H9 (cell line): ENCODE measurements around the gene NPAS2. TPM values are rescaled to one million over a fixed set of nuclear protein-coding genes. Genes with fewer than 3 reads are reported as not detected.

Source experiments
- DNase-seq: peaks from one replicate; pipeline ENCODE4 v3.0.0-alpha.2; 2017
- H2AFZ ChIP-seq: one replicate; pipeline ENCODE4 v1.6.1; 2013; ENCODE audit warnings: mild to moderate bottlenecking, low read length, control low read depth, moderate library complexity
- H2AK5ac ChIP-seq: 2 replicates; pipeline ENCODE4 v1.6.1; 2013; ENCODE audit warnings: low read length, control low read depth, mixed read lengths; ENCODE audit not compliant: insufficient read length
- H2BK120ac ChIP-seq: one replicate; pipeline ENCODE4 v1.6.1; 2013; ENCODE audit warnings: low read depth, mild to moderate bottlenecking, low read length, control low read depth, inconsistent platforms; ENCODE audit not compliant: poor library complexity, severe bottlenecking
- H2BK12ac ChIP-seq: 2 replicates; pipeline ENCODE4 v1.6.1; 2013; ENCODE audit warnings: low read length, control low read depth, mixed read lengths, low read depth; ENCODE audit not compliant: insufficient read length
- H2BK15ac ChIP-seq: 2 replicates; pipeline ENCODE4 v1.6.1; 2013; ENCODE audit warnings: low read depth, low read length, control low read depth
- H2BK20ac ChIP-seq: one replicate; pipeline ENCODE4 v1.6.1; 2013; ENCODE audit warnings: low read depth, mild to moderate bottlenecking, low read length, control low read depth, inconsistent platforms; ENCODE audit not compliant: poor library complexity, severe bottlenecking
- H2BK5ac ChIP-seq: 2 replicates; pipeline ENCODE4 v1.6.1; 2013; ENCODE audit warnings: low read length, control low read depth, mixed read lengths; ENCODE audit not compliant: insufficient read length
- H3K14ac ChIP-seq: 2 replicates; pipeline ENCODE4 v1.6.1; 2013; ENCODE audit warnings: low read length, control low read depth; ENCODE audit not compliant: insufficient read depth
- H3K18ac ChIP-seq: 2 replicates; pipeline ENCODE4 v1.6.1; 2013; ENCODE audit warnings: low read depth, mild to moderate bottlenecking, mixed read lengths, low read length, control low read depth; ENCODE audit not compliant: insufficient read length
- H3K23ac ChIP-seq: 2 replicates; pipeline ENCODE4 v1.6.1; 2013; ENCODE audit warnings: low read length, control low read depth, mixed read lengths, low read depth; ENCODE audit not compliant: insufficient read length
- H3K23me2 ChIP-seq: 2 replicates; pipeline ENCODE4 v1.6.1; 2013; ENCODE audit warnings: low read depth, mild to moderate bottlenecking, mixed read lengths, low read length, control low read depth; ENCODE audit not compliant: insufficient read length, poor library complexity, severe bottlenecking
- H3K27ac ChIP-seq: 2 replicates; pipeline ENCODE4 v1.5.1; 2013; ENCODE audit warnings: low read length, control low read depth, mixed read lengths, low read depth; ENCODE audit not compliant: insufficient read length
- H3K27me3 ChIP-seq: 2 replicates; pipeline ENCODE4 v1.6.1; 2013; ENCODE audit warnings: low read length, control low read depth, inconsistent platforms; ENCODE audit not compliant: insufficient read depth
- H3K4ac ChIP-seq: 2 replicates; pipeline ENCODE4 v1.6.1; 2013; ENCODE audit warnings: low read depth, mild to moderate bottlenecking, control low read depth, inconsistent platforms, low read length, moderate library complexity
- H3K4me1 ChIP-seq: 2 replicates; pipeline ENCODE4 v1.6.1; 2013; ENCODE audit warnings: low read length, control low read depth, inconsistent platforms; ENCODE audit not compliant: insufficient read depth
- H3K4me2 ChIP-seq: 2 replicates; pipeline ENCODE4 v1.6.1; 2013; ENCODE audit warnings: low read length, control low read depth, mixed read lengths; ENCODE audit not compliant: insufficient read length, insufficient read depth
- H3K56ac ChIP-seq: 2 replicates; pipeline ENCODE4 v1.6.1; 2013; ENCODE audit warnings: low read depth, mild to moderate bottlenecking, mixed read lengths, low read length, control low read depth; ENCODE audit not compliant: insufficient read length
- H3K79me1 ChIP-seq: 2 replicates; pipeline ENCODE4 v1.6.1; 2013; ENCODE audit warnings: low read depth, mild to moderate bottlenecking, moderate library complexity, low read length, control low read depth, inconsistent platforms; ENCODE audit not compliant: insufficient read depth, poor library complexity, severe bottlenecking
- H3K79me2 ChIP-seq: 2 replicates; pipeline ENCODE4 v1.6.1; 2013; ENCODE audit warnings: low read length, control low read depth, inconsistent platforms; ENCODE audit not compliant: insufficient read depth
- H3K9ac ChIP-seq: 2 replicates; pipeline ENCODE4 v1.6.1; 2013; ENCODE audit warnings: low read length, control low read depth, mixed read lengths; ENCODE audit not compliant: insufficient read length; ENCODE audit errors: extremely low read depth
- H3K9me3 ChIP-seq: one replicate; pipeline ENCODE4 v1.6.1; 2013; ENCODE audit warnings: low read depth, low read length, inconsistent platforms; ENCODE audit not compliant: control insufficient read depth
- H3T11ph ChIP-seq: one replicate; pipeline ENCODE4 v1.6.1; 2013; ENCODE audit warnings: mild to moderate bottlenecking, low read length, control low read depth, inconsistent platforms
- H4K20me1 ChIP-seq: one replicate; pipeline ENCODE4 v1.6.1; 2013; ENCODE audit not compliant: control insufficient read depth, insufficient read length, insufficient read depth
- H4K5ac ChIP-seq: 2 replicates; pipeline ENCODE4 v1.6.1; 2013; ENCODE audit warnings: low read depth, mild to moderate bottlenecking, mixed read lengths, low read length, control low read depth; ENCODE audit not compliant: insufficient read length
- H4K8ac ChIP-seq: replicated peaks from 2 replicates; pipeline ENCODE4 v1.6.1; 2013; ENCODE audit warnings: low read length, control low read depth, mixed read lengths, low read depth; ENCODE audit not compliant: insufficient read length
- H4K91ac ChIP-seq: 2 replicates; pipeline ENCODE4 v1.6.1; 2013; ENCODE audit warnings: low read depth, mild to moderate bottlenecking, moderate library complexity, mixed read lengths, low read length, control low read depth; ENCODE audit not compliant: insufficient read length
- H3K27ac Mint-ChIP-seq, 3 experiments: 2 replicates in 2 of 3; 3 replicates in 1 of 3; pipeline ENCODE4 v1.8.0; 2020 to 2021; ENCODE audit warnings: mixed read lengths in 3 of 3, mild to moderate bottlenecking in 1 of 3, moderate library complexity in 1 of 3
- H3K27me3 Mint-ChIP-seq: 2 replicates; pipeline ENCODE4 v1.8.0; 2021; ENCODE audit warnings: low read depth, mild to moderate bottlenecking, moderate library complexity, mixed read lengths
- H3K36me3 Mint-ChIP-seq, 3 experiments: 2 replicates in 2 of 3; 3 replicates in 1 of 3; pipeline ENCODE4 v1.8.0; 2020 to 2021; ENCODE audit warnings: low read depth in 3 of 3, mixed read lengths in 3 of 3; ENCODE audit not compliant: insufficient read depth in 1 of 3
- H3K4me1 Mint-ChIP-seq, 2 experiments: 2 replicates each; pipeline ENCODE4 v1.8.0; 2020; ENCODE audit warnings: mixed read lengths in 2 of 2
- H3K4me3 Mint-ChIP-seq, 2 experiments: 2 replicates in 1 of 2; 3 replicates in 1 of 2; pipeline ENCODE4 v1.8.0; 2020 to 2021; ENCODE audit warnings: mild to moderate bottlenecking in 2 of 2, mixed read lengths in 2 of 2, moderate library complexity in 1 of 2
- H3K9me3 Mint-ChIP-seq, 2 experiments: 2 replicates in 1 of 2; 3 replicates in 1 of 2; pipeline ENCODE4 v1.8.0; 2020; ENCODE audit warnings: mild to moderate bottlenecking in 2 of 2, mixed read lengths in 2 of 2, moderate library complexity in 1 of 2
- CTCF ChIP-seq: fragments of 200-600 bp; sonication (generic); conservative IDR thresholded peaks from 3 replicates; pipeline ENCODE4 v1.8.0; 2021; ENCODE audit warnings: antibody characterized with exemption, mild to moderate bottlenecking
- WGBS: extraction: QIAGEN DNeasy Blood & Tissue Kit; methylation state at CpG from one replicate; pipeline ENCODE4 v1.1.7; 2013; ENCODE audit warnings: missing lambda C conversion rate, low lambda C conversion rate, mixed read lengths; ENCODE audit not compliant: insufficient read length; ENCODE audit errors: extremely low coverage; 5-methylcytosine and 5-hydroxymethylcytosine counted together
- total RNA-seq: library from RNA; stranded (reverse); gene quantifications from 2 replicates; pipeline ENCODE4 v1.2.1, GENCODE V29; 2021

Gene NPAS2
- total RNA-seq, 1 experiment from 2014 or later, result 1.3 TPM

- Mint-ChIP-seq H3K4me3 (no peak overlapping the region), H3K9me3 (no peaks in the 10 kb centered on the region), H3K27me3 (no peaks in the 10 kb centered on the region), H3K36me3 (no peaks in the 10 kb centered on the region), H3K4me1 (peaks cover 2% of the 10 kb centered on the region in 2 experiments; a peak in 1 of 4 replicates), H3K27ac (no peak overlapping the region)
- TF ChIP-seq CTCF, result no peak
- Histone ChIP-seq H2BK12ac (no peak overlapping the region), H3K9ac (no peak overlapping the region), H3T11ph (no peak overlapping the region), H3K56ac (no peak overlapping the region), H4K5ac (no peak overlapping the region), H3K23me2 (no peaks in the 10 kb centered on the region), H2BK5ac (no peak overlapping the region), H3K4me1 (no peaks in the 10 kb centered on the region), H3K18ac (no peak overlapping the region), H2AK5ac (no peak overlapping the region), H2BK120ac (no peak overlapping the region), H3K9me3 (no peaks in the 10 kb centered on the region), H3K23ac (no peak overlapping the region), H3K27me3 (no peaks in the 10 kb centered on the region), H3K79me2 (no peaks in the 10 kb centered on the region), H2AFZ (no peak overlapping the region), H2BK15ac (no peak overlapping the region), H4K20me1 (no peaks in the 10 kb centered on the region), H3K27ac (no peak overlapping the region), H2BK20ac (no peak overlapping the region), H4K91ac (no peak overlapping the region), H3K4ac (no peak overlapping the region), H3K4me2 (no peak overlapping the region), H4K8ac (no peak overlapping the region), H3K79me1 (no peaks in the 10 kb centered on the region), H3K14ac (no peak overlapping the region)
- DNase-seq, result no peak
- WGBS, result no CpG with 5 or more reads among the region's 6 CpGs
Measured at GRCh38 chr2:100928235-100928634, 108.3 kb downstream of the NPAS2 start.
